Measurements from ENCODE around the gene STAG2.
A peak's percentile ranks its signal among the peaks of the same experiment; 100 is the strongest.
"Not testable (repeated sequence)": the region's sequence is repeated elsewhere in the genome, so short reads cannot be mapped to it uniquely, and the experiment has no call there.

Gene STAG2

DNA sequence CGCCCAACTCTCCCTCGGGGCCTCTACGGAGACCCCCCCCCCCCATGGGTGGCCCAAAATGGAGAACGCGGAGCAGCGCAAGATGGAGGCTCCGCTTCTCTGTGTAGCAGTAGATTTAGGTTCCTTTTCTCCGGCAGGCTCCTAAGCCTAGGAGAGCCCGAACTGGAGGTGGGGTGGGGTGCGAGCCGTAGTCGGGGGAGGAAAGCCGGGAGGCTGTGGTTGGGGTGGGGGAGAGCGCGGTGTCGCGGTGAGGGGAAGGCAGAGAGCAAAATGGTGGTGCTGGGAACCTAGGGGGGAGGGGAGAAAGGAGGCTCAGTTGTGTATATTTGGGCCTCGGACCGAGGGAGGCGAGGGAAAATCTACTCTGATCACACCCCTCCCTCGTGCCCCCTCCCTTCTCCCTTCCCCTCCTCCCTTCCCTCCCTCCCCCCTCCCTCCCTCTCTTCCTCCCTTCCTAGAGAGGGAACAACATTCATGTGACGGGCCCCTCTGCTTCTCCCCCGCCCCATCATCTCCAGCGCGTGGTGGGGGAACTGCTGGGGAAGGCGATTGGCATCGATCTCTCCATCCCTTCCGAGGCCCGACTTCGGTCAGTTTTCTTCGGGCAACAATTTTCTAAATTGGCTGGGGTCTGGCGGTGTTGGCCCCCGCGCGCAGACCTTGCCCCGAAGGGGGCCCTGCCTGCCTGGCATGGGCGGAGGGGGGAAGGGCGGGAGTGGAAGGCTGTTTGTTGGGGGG is at the start of gene STAG2:
Gene STAG2, plus strand, starts transcription at position 439 of the 738 bp plus-strand sequence. CDS start 60,922 bp downstream, outside the sequence.
- Mint-ChIP-seq H3K36me3 (peaks cover 60% of the 10 kb centered on the region), H3K9me3 (no peaks in the 10 kb centered on the region), H3K27ac (peak within 1 kb of the TSS; percentile 99), H3K4me1 (peaks cover 14% of the 10 kb centered on the region), H3K4me3 (peak within 1 kb of the TSS; percentile 90)
- ATAC-seq: peak; percentile 35
- peak; percentile 24 to 79 for DNase-seq (ENCODE audit: low spot score in 2 of 2)

DNA sequence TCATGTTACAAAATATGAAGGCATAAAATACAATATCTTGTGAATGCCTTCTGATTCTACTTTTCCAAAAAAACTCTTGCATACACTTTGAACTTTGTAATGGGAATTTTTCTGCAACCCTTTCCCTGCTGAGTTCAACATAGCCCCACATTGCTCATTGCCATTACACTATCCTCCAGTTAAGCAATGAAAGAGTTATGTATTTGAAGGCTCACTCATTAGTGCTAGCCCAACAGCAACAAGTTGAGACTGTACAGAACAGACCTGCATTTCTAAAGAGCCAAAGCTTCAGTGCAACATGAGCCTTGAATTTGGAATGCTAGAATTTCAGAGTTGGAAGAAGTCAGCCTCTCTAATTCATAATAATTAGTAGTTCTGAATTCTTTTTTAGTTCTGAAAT is 44.4 kb upstream of the STAG2 start:
- Mint-ChIP-seq H3K4me1 (no peaks in the 10 kb centered on the region), H3K36me3 (no peaks in the 10 kb centered on the region), H3K4me3 (no peak overlapping the region), H3K27ac (no peak overlapping the region), H3K9me3 (no peaks in the 10 kb centered on the region)
- ATAC-seq (no peak), DNase-seq (ENCODE audit: low spot score in 2 of 2) (no peak)

DNA sequence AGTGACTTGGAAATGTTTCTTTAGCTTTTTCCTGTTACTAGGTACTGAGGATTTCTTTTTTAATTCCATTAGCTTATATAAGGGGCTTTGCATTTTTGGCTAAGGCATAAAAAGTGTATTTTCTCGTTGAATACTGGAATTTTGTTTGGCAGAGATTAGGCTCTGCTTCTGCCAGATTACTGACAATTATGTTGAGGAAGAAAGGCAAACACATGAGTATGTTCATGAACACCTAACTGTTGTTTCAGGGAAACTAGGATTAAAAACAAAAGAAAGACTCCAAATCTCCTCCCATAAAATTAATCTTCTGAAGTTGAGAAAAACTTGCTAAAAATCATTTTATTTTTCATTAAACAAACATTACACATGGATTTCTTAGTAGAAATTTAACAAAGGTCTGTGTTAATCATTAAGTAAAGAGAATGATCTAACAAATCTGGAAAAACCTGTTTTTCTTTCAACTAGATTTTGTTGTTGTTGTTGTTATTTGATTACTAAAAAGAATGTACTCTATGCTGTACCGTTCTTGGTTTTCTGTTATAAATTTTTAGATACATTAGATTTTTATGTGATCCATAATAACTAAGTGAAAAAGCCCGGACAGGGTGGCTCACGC is 43.3 kb upstream of the STAG2 start:
- no peaks in the 10 kb centered on the region for H3K4me1 Mint-ChIP-seq
- no peaks in the 10 kb centered on the region for H3K9me3 Mint-ChIP-seq
- H3K4me3 Mint-ChIP-seq: no peak overlapping the region
- DNase-seq (ENCODE audit: low spot score in 2 of 2): no peak
- H3K27ac Mint-ChIP-seq: no peak overlapping the region
- H3K36me3 Mint-ChIP-seq: no peaks in the 10 kb centered on the region
- ATAC-seq: no peak

GRCh38 chrX:123920105-123920785 is 41.3 kb upstream of the STAG2 start:
- H3K27ac Mint-ChIP-seq: no peak overlapping the region
- no peaks in the 10 kb centered on the region for H3K9me3 Mint-ChIP-seq
- H3K4me1 Mint-ChIP-seq: no peaks in the 10 kb centered on the region
- ATAC-seq (peak; percentile 94), DNase-seq (ENCODE audit: low spot score in 2 of 2) (no peak)
- H3K36me3 Mint-ChIP-seq: no peaks in the 10 kb centered on the region
- no peak overlapping the region for H3K4me3 Mint-ChIP-seq

DNA sequence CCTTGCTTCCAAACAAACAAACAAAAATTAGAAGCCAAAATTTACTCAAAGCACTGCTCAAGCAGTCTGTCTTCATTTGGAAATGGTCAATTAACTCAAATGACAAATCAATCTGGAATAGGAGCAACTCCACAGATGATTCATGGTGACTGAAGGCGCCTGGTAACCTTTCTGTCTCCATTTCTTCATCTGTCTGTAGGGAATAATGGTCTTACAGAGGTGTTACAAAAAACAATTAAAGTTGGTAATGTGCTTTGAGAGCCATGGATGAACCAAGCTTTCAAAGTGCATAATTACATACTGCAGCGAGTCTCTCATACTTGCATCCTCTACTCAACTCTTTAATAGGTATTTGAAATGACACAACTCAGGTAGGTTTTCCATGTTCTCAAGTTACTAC is 38.3 kb upstream of the STAG2 start:
- Mint-ChIP-seq H3K4me1 (no peaks in the 10 kb centered on the region), H3K27ac (no peak overlapping the region), H3K4me3 (no peak overlapping the region), H3K9me3 (no peaks in the 10 kb centered on the region), H3K36me3 (no peaks in the 10 kb centered on the region)
- DNase-seq (ENCODE audit: low spot score in 2 of 2) (no peak), ATAC-seq (no peak)

- Mint-ChIP-seq H3K4me3 (no peak overlapping the region), H3K36me3 (no peaks in the 10 kb centered on the region), H3K27ac (no peak overlapping the region), H3K4me1 (no peaks in the 10 kb centered on the region), H3K9me3 (no peaks in the 10 kb centered on the region)
- no peak for DNase-seq (ENCODE audit: low spot score in 2 of 2)
- no peak for ATAC-seq
Measured at GRCh38 chrX:123924186-123924585, 37.3 kb upstream of the STAG2 start.

DNA sequence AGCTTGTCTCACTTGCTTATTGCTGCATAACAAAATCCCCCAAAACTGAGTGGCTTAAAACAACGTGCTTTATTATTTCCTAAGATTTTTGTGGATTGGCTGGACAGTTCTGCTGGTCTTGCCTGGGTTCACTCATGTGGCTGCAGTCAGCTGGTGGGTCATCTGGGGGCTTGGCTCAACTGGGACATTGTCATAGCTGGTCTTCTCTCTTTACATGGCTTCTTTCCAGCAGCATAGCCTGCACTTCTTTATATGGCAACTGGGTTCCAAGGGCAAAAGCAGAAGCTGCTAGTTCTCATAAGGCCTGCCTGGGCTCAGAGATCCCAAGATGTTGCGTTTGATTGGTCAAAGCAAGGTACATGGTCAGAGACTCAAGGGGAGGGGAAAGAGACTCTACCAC is 33.7 kb upstream of the STAG2 start:
- ATAC-seq (no peak), DNase-seq (ENCODE audit: low spot score in 2 of 2) (no peak)
- Mint-ChIP-seq H3K27ac (no peak overlapping the region), H3K36me3 (no peaks in the 10 kb centered on the region), H3K4me1 (no peaks in the 10 kb centered on the region), H3K4me3 (no peak overlapping the region), H3K9me3 (no peaks in the 10 kb centered on the region)

- not testable (repeated sequence) for H3K27ac Mint-ChIP-seq; H3K4me1 Mint-ChIP-seq; H3K9me3 Mint-ChIP-seq; H3K4me3 Mint-ChIP-seq; ATAC-seq; DNase-seq (ENCODE audit: low spot score in 2 of 2); H3K36me3 Mint-ChIP-seq
Measured at GRCh38 chrX:123932055-123932454, 29.5 kb upstream of the STAG2 start.

GRCh38 chrX:123943074-123943473 is 18.4 kb upstream of the STAG2 start:
- ATAC-seq (no peak), DNase-seq (ENCODE audit: low spot score in 2 of 2) (no peak)
- Mint-ChIP-seq H3K4me1 (no peaks in the 10 kb centered on the region), H3K36me3 (no peaks in the 10 kb centered on the region), H3K9me3 (no peaks in the 10 kb centered on the region), H3K27ac (no peak overlapping the region), H3K4me3 (no peak overlapping the region)

DNA sequence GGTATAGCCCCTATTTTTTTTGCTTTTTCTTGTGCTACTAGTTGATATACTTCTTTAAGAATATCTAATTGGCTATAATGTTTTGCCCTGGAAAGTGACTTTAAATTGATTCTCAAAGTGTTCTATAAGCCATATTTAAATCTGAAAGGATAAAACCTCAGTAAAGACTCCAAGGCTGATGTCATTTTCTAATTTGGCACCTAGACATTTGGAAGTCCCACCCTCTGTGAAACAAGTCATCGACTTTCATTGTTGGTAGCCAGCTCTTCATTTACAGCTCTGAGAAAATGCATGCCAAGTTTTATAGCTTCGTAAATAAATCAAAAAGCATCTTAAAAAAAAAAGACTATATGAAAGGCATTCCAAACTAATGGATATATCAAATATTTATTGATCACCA is 18.0 kb upstream of the STAG2 start:
- DNase-seq (ENCODE audit: low spot score in 2 of 2): no peak
- no peak overlapping the region for H3K4me3 Mint-ChIP-seq
- no peaks in the 10 kb centered on the region for H3K9me3 Mint-ChIP-seq
- H3K36me3 Mint-ChIP-seq: no peaks in the 10 kb centered on the region
- no peak for ATAC-seq
- H3K27ac Mint-ChIP-seq: no peak overlapping the region
- H3K4me1 Mint-ChIP-seq: no peaks in the 10 kb centered on the region

GRCh38 chrX:123949846-123950245 is 11.7 kb upstream of the STAG2 start:
- Mint-ChIP-seq H3K4me1 (peaks cover 5% of the 10 kb centered on the region), H3K36me3 (no peaks in the 10 kb centered on the region), H3K27ac (no peak overlapping the region), H3K9me3 (no peaks in the 10 kb centered on the region), H3K4me3 (no peak overlapping the region)
- ATAC-seq: no peak
- no peak for DNase-seq (ENCODE audit: low spot score in 2 of 2)

DNA sequence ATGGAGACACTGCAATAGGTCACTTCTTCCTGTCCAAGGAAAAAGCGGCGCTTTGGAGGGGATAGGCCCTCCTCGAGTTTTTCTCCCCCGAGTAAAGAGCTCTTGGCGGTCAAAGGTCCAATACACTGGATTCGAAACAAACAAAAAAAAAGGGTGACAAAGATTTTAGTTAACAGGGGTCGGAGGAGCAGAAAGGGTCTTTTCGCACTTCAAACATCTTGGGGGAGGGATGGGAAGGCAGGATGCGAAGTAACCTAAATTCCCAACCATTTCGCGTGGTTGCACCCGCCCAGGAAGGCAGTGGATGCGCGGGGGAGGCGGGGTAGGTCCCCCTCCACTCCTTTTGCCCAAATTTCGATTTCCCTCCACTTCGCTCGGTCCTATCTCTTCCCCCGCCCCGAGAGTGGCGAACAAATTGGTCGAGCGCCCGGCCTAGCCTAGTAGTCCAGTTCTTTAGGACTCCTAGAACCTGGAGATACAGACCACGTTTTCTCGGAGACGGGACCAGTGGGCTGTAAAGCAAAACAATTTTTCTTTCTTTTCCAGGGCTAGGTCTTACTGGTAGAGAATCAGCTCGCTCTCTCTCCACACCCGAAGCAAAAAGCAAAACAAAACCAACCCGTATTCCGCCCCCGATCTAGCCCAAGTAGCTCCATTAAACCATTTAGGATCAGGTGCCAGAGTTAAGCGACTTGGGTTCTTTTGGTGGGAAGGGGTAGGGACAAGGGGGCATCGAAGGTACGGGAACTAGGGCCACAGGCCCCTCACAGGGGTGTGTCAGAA is 2.0 kb upstream of the STAG2 start:
- peak; percentile 0 for ATAC-seq
- no peak for DNase-seq (ENCODE audit: low spot score in 2 of 2)

DNA sequence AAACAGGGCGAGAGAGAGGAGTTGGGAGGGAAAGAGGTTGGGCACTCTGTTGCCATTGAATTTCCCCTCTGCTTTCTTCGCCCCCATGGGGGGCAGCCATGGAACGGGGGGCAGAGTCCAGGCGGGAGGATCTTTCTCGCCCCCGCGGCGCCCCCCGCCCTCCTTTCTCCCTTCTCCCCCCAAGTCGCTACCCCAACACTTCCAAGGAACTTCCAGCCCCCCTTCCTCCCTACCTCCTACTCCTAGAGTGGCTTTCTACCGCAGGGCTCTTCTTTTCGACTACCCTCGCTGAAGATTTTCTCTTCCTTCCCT is 594 bp upstream of the STAG2 start:
- no peak for ATAC-seq

More for the DNA sequence above, 2.0 kb upstream of the STAG2 start:
- H3K9me3 Mint-ChIP-seq: no peaks in the 10 kb centered on the region
- H3K4me3 Mint-ChIP-seq: peak overlapping the region; percentile 90
- H3K36me3 Mint-ChIP-seq: peaks cover 45% of the 10 kb centered on the region
- peak overlapping the region; percentile 99 for H3K27ac Mint-ChIP-seq
- H3K4me1 Mint-ChIP-seq: peaks cover 5% of the 10 kb centered on the region

GRCh38 chrX:123962006-123962467 is 531 bp downstream of the STAG2 start:
- peaks cover 66% of the 10 kb centered on the region for H3K36me3 Mint-ChIP-seq
- peak overlapping the region; percentile 90 for H3K4me3 Mint-ChIP-seq
- DNase-seq (ENCODE audit: low spot score in 2 of 2): no peak
- peaks cover 14% of the 10 kb centered on the region for H3K4me1 Mint-ChIP-seq
- H3K27ac Mint-ChIP-seq: peak overlapping the region; percentile 99
- no peaks in the 10 kb centered on the region for H3K9me3 Mint-ChIP-seq
- ATAC-seq: no peak

More for the DNA sequence above, 594 bp upstream of the STAG2 start:
- Mint-ChIP-seq H3K9me3 (no peaks in the 10 kb centered on the region), H3K4me3 (peak overlapping the region; percentile 90), H3K4me1 (peaks cover 12% of the 10 kb centered on the region), H3K27ac (peak overlapping the region; percentile 99), H3K36me3 (peaks cover 55% of the 10 kb centered on the region)
- no peak for DNase-seq (ENCODE audit: low spot score in 2 of 2)

DNA sequence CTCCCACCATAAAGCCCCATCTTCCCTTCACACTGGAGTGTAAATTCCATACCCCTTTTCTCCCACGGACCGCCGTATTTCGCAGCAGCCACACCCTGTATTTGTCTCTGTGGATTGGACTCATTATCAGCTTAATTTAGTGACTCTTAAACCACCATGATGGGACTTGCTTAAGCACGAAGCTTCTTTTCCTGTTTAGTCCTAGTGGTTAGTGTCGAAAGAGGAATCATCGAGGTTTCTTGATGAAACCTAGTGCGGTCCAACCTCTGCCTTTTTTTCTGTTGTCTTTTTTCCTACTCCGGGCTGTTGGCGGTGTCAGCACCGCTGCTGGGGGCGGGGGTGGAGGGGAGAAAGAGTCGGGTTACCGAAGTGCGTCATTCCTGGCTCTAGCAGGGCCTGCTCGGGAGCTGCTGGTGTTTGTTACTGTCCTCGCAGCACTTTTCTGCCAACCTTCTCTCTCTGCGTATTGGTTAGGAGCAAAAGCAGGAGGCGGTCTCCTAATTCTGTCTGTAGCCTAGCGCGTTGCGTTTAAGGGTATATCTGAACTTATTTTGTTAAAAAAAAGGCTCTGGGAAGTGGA is 1.4 kb downstream of the STAG2 start:
- ATAC-seq: peak; percentile 85

More for the DNA sequence above, 1.4 kb downstream of the STAG2 start:
- H3K4me1 Mint-ChIP-seq: peaks cover 14% of the 10 kb centered on the region
- H3K4me3 Mint-ChIP-seq: peak overlapping the region; percentile 90
- peak overlapping the region; percentile 99 for H3K27ac Mint-ChIP-seq
- H3K36me3 Mint-ChIP-seq: peaks cover 73% of the 10 kb centered on the region
- H3K9me3 Mint-ChIP-seq: no peaks in the 10 kb centered on the region
- peak; percentile 43 to 82 for DNase-seq (ENCODE audit: low spot score in 2 of 2)

Measured in stimulated activated effector memory CD8-positive, alpha-beta T cell treated with anti-CD3 and anti-CD28 coated beads, Interleukin-12 subunit alpha, Interleukin-12 subunit beta, amount 100 ng/mL, for 72 hours (primary cell).